Subcutaneous adipose tissue (tissue), 4 donors: ENCODE measurements around the gene DNAH9. TPM values are rescaled to one million over a fixed set of nuclear protein-coding genes. Genes with fewer than 3 reads are reported as not detected.

Source experiments
- total RNA-seq, 4 donors: library from RNA; depleted of rRNA; stranded (reverse); fragments of >200 nt; gene quantifications; one replicate each; pipeline ENCODE4 v1.1.0, GENCODE V29; 2016
- TF ChIP-seq, protein P1 (sequence below): fragments of 450-650 bp; IDR thresholded peaks from one replicate; pipeline ENCODE4 v1.5.1; 2016; ENCODE audit warnings: low read depth, mild to moderate bottlenecking, control low read depth, antibody characterized with exemption, moderate library complexity

Gene DNAH9
- total RNA-seq, 4 donors from 2014 or later: 1.5 to 8.9 (median 4.1) TPM

DNA sequence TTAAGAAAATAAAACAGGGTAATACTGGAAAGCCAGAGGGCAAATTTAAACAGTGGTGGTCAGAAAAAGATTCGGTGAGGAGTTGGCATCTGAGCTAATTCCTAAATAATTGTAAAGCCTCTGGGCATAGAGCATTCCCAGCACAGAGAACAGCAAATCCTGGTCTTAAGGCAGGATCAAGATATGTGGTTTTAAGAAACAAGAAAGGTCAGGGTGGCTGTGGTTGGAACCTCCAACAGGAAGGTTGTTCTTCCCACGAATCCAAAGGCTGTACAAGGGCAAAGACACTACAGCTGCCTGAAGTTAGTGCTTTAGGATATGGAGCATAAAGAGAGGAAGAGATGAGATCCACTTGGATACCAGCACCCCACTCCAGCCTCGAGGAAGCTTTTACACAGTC, 284.4 kb downstream of the DNAH9 start:
- TF ChIP-seq, protein P1, sequence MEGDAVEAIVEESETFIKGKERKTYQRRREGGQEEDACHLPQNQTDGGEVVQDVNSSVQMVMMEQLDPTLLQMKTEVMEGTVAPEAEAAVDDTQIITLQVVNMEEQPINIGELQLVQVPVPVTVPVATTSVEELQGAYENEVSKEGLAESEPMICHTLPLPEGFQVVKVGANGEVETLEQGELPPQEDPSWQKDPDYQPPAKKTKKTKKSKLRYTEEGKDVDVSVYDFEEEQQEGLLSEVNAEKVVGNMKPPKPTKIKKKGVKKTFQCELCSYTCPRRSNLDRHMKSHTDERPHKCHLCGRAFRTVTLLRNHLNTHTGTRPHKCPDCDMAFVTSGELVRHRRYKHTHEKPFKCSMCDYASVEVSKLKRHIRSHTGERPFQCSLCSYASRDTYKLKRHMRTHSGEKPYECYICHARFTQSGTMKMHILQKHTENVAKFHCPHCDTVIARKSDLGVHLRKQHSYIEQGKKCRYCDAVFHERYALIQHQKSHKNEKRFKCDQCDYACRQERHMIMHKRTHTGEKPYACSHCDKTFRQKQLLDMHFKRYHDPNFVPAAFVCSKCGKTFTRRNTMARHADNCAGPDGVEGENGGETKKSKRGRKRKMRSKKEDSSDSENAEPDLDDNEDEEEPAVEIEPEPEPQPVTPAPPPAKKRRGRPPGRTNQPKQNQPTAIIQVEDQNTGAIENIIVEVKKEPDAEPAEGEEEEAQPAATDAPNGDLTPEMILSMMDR: no peak

DNA sequence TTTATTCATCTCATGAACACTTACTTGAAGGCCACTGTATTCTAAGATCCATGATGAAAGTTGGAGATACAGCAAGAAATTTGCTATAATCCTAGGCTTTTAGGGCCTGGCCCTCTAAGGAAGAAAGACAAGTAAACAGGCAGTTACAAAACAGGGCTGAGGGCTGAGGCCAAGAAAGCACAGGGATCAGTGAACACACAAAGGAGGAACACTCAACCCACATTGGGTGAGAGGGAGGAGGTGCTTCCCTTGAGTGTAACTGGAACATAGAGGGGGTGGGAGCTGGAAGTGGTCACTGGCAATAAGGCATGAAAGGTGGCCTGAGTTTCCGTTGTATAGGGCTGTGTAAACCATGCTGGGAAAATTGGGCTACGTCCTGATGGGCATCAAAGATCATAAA, 286.8 kb downstream of the DNAH9 start:
- TF ChIP-seq, protein P1: no peak

DNA sequence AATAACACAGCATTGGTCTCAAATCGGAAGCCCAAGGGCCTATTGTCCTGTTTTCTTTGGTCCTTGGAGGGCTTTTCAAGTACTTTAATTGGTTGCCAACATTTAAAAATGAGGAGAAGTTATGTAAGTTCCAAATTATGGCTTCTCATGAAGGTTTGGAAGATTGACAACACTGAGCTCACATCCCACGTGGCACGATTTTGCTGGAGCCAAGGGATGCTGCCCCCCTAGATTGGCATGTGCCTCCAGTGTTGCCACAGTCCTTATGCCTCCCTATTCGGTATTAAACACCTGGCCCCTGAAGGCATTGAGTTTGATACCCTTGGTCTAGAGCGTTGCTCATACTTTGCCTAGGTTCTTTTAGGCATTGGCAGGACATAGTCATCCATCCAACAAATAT, 291.0 kb downstream of the DNAH9 start:
- TF ChIP-seq, protein P1: no peak

DNA sequence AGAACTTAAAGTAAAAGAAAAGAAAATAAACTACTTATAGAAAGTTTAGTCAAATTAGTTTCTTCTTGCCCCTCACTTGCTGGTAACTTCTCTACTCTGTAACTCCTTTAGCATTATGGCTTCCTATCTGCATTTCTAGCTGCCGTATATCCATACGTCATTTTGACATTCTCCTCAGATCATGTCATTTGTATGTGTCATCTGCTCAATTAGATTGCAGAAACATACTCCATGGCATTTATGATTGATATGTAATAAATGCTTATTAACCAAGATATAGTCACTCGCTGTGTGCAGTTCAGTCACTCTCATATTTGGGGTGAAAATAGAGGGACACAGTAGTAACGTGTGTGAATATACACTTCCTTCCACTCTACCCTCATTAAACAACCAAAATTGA, 295.6 kb downstream of the DNAH9 start:
- TF ChIP-seq, protein P1: no peak

DNA sequence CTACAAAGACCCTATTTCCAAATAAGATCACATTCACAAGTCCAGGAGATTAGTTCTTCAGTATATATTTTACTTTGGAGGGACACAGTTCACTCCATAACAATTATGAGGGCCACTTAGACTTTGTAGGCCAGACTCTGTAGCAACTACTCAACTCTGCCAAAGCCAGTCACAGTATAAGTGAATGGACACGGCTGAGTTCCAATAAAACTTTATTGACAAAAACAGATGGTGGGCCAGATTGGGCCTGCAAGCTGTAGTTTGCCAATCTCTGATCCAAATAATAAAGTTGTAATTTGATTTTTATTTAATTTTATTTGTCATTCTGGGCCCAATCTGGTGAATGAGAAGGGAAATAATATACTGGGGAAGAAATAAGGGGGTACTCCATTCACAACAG, 297.9 kb downstream of the DNAH9 start:
- TF ChIP-seq, protein P1: no peak

DNA sequence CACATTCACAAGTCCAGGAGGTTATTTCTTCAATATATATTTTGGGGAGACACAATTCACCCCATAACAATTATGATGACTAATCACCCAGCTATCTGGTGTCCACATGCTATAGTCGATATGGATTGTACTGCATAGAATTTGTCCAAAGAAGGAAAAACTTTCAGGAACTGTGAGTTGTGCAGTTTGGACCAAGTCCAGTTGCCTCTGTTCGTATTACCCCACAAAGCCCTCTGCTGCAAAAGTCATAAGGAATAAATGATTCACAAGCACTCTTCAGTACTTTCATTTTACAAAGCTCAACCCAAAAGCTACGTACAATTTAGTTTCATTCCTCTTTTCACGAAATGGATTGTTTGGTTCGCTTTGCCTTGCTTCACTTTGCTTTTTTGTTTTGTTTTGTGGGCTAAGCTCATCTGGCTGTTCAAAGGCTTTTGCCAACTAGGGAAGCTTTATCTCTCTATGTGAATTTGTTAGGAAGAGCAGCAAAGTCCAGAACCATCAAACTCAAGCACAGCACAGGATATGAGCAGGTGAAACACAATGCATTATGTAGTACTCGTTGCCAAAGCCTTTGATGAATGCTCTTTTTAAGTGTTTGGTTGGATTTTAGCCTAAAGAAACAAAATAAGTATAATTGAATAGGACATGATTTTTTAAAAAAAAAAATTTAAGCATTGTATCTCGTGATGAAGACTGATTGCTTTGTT, 300.4 kb downstream of the DNAH9 start:
- TF ChIP-seq, protein P1: no peak

DNA sequence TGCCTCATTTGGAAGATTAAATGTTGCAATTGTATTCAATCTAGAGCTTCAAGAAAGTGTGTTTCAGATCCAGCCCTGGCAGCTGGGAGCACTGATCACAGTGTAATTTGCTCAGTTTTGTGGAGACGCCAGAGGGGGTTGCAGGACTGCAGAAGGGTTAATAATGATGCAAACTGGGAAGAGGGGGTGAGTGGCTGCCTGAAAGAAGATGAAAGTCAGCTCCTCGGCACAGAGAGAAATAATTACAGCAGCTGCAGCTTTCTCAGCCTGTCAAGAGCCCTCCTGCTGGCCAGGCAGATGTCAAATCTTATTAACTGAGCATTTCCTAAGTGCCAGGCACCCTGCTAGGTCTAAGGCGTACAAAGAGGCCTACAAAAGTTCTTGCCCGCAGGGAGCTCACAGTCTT, 301.3 kb downstream of the DNAH9 start:
- TF ChIP-seq, protein P1: no peak
